ENCODE results near the gene MFAP2. TPM values are rescaled to one million over a fixed set of nuclear protein-coding genes. Genes with fewer than 3 reads are reported as not detected.

MFAP2 gene
- polyA plus RNA-seq, 1 donor, result 78.6 TPM

DNA sequence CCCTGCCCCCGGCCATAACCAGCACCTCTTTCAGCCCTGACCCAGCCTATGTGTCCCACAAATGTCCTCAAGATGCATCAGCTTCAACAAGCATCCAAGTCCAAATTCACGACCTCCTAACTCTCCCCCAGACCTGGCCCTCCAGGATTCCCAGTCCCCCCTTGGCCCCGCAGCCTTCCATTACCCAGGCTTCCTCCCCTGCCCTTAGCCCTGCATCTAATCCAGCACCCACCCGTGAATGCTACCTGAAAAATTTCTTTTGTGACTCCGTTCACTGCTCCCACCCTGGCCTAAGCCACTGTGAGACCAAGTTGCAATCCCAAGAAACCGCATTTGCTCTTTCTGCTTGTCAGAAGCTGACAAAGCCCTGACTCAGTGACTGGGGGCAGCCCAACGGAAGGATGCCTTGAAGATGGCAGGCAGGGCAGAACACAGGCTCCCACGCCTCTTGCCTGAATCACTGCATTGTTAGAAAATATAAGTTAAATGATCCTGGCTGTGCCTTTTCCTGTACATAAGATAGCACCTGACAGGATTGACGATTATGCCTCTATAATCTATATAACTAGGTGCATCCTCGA, 939 bp upstream of the MFAP2 start:
- no peak for DNase-seq (ENCODE audit: low read depth)

DNA sequence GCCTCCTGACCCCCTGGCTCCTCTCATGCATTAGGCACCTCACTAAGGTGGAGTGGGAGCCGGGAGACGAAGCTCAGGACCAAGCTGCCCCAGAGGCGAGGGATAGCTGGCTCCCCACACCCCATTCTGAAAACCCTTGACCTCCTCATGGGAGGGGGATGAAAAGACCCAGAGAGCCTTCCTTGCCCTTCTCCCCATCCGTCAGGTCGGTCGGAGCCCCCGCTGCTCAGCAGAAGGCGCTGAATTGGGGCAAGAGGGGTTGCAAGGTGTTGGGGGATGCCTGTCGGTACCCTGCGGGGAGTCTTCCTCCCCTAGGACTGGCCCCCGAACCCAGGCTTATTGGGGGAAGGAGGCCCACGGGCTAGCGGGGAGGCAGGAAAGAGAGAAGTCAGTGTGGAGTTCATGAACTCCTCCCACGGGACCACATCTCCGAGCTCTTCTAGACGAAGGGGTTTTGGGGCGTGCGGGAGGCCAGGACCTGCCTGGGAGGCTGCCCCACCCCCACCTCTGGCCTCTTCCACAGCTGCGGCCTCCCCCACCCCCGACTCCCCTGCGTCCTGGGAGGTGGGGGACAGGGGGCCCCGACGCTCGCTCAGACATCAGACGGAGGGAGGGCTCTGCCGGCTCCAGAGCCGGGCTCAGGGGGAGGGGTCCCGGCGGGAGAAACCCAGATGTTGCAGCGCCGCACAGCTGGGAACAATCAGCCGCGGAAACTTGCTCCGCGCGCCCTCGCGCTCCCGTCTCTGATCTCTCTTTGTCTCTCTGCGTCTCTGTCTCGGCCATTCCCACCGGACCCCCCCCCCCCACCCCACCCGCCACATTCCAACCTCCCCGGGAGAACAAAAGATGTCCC, 719 bp downstream of the MFAP2 start:
- no peak for DNase-seq (ENCODE audit: low read depth)

DNA sequence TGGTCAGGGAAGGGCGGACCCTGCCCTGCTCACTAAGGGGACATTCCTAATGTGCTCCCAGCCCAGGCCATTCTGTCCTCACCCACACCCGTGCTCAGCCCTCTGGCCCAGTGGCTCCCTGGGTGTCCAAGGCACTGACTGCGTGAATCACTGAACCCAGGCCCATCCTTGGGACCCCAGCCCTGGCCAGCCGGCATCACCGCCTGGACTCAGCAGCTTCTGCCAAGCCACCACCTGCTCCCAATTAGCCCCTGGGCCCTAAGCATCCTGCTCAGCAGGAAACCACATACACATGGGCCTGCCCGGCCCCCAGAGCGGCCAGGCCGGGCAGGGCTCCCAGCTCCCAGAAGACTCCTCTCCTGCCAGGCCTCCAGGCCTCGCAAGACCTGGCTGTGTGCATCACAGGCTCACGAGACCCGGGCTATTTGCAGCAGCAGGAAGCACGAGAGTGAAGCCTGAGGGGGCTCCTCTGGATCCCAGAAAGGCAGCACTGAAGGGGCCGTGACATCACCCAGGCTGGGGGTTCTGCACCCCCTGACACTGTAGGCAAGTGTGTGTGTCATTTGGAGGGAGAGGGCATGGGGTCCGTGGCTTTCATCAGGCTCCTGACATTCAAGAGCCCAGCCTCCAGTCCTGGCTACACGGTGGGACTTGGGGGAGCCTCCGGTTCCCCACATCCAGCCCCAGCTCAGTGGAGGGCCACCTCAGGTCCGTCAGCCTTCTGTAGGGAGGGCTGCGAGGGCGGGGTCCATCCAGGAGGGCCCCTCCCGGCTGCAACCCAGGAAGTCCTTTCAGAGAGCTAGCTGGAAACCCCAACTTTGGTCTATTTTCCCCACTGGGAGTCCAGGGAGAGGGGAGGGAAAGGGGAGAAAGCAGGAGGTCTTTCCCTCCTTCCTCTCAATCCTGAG, 1.6 kb downstream of the MFAP2 start:
- DNase-seq (ENCODE audit: low read depth), result no peak

DNA sequence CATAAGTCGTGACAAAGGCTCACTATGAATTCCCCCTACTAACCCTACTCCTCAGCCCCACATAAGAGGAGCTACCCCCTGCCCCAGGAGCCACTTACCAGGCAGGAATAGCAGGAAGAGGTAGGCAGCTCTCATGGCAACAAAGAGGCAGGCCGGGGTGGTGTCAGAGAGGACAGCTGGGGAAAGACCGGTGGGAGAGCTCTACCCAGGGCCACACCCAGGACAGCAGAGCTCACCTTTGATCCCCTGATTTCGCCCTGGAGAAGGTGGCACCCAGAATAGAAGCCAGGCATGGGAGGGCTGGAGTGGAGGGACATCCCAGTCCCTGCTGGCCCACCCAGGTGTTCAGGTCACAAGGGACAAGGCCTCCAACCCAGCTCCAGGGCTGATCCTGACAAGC, 2.3 kb downstream of the MFAP2 start:
- DNase-seq (ENCODE audit: low read depth), result no peak

DNA sequence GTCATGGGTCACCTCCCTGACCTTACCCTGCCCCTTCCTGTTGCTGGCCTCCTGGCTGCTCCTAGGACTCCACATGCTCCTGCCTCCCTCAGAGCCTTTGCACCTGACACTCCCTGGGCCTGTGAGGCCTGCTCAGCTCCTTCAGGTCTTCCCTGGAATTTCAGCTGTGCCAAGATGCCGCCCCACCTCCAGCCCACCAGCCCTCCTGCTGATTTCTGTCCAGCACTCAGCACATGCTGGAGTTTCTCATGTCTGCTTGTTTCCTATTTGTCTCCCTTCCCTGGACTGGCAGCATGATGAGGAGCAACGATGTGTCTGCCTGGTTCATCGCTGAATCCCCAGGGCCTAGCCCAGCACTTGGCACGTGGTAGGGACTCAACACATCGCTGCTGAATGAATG, 3.0 kb downstream of the MFAP2 start:
- DNase-seq (ENCODE audit: low read depth), result no peak

DNA sequence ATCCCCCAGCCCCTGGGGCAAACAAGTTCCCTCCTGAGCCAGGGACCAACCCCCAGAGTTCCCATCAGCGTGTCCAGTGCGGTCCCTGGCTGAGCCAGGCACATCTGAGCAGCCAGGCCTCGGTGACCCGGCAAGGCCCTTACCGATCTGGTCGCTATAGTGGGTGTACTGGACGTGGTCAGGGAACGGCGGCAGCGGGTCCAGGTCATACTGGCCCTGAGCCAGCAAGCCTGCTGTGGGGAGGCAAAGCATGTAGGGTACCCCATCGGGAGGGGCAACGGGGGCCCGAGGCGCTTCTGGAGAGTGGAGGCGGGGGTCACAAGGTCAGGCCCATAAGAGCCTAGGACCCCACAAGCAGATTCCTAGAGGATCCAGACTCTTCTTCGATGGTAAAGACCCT, 3.5 kb downstream of the MFAP2 start:
- DNase-seq (ENCODE audit: low read depth), result no peak

DNA sequence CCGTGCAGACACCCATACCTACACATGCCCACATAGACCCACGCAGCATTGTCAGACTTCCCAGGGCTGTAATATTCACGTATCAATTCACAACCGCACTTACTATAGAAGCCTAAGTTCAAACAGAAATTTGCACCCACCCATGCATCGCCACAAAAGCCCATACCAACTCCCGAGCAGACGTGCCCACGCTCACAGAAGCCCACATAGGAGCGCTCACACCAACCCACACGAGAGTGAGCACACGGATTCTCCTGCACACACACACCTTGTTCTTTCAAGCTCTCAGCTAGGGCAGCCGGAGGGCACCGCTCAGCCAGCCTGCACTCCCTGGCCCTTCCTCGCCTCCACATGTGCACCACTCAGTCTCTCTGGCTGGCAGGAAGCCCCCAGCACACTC, 4.6 kb downstream of the MFAP2 start:
- no peak for DNase-seq (ENCODE audit: low read depth)

DNA sequence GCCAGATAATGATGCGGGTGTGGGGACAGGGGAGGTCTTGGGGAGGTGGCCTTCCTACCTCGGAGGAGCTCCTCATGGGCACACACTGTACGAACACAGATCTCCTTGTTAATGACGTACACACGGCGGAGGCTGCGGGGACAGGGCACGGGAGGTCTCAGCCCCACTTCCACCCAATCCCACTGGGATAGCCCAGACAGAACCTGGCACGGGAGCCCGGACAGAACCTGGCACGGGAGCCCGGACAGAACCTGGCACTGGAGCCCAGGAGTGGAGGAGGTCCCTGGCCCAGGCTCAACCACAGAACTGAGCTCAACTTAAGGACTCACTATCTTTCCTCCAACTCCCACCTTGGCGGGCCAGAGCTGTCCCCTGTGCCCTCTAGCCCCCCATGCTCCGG, 5.2 kb downstream of the MFAP2 start:
- DNase-seq (ENCODE audit: low read depth), result no peak

DNA sequence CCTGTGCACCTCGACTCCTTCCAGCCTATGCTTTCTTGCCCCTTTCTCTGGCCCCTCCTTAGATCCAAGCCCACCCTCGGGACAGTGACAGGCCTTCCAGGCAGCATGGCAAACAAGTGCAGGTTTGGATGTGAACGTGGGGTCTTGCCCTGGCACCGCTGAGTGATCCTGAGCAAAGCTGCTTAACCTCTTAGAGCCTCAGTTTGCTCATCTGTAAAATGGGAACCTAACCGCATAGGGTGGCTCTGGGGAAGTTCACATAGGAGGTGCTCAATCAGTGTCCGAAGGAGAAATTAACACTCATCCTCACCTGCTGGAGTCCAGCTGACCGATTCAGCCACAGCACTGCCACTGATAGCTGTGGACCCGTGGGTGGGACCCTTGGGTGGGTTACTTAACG, 7.2 kb downstream of the MFAP2 start:
- DNase-seq (ENCODE audit: low read depth), result no peak

DNA sequence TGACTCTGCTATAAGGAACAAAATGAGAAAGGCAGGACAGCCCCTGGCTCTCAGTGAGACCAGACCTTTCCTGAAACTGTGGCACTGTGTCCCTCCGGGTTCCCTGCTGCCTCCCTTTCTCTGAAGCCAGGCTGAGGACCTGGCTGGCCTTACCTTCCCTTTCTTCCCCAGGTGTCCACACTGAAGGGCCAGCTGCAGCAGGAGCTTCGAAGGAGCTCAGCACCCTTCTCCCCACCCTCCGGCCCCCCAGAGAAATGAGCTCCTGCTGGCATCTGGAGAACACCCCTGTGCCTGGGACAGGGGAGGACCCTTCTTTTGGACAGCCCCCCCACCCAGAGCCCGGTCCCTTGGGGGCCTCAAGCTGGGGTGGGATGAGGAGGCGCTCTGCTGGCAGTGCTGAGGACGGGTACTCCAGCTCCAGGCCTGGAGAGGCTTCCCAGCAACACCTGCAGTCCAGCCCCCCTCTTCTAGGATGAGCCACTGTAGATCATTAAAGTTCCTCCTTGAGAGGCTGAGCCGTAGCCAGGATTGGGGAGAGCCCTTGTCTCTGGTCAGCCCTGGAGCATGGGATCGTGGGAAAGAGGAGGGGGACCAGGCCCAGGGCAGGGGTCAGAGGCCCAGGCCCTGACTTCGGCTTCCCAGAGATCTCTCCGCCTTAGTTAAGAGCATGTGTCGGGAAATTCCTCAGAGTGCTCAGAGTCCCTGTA, 8.1 kb downstream of the MFAP2 start:
- DNase-seq (ENCODE audit: low read depth), result no peak

DNA sequence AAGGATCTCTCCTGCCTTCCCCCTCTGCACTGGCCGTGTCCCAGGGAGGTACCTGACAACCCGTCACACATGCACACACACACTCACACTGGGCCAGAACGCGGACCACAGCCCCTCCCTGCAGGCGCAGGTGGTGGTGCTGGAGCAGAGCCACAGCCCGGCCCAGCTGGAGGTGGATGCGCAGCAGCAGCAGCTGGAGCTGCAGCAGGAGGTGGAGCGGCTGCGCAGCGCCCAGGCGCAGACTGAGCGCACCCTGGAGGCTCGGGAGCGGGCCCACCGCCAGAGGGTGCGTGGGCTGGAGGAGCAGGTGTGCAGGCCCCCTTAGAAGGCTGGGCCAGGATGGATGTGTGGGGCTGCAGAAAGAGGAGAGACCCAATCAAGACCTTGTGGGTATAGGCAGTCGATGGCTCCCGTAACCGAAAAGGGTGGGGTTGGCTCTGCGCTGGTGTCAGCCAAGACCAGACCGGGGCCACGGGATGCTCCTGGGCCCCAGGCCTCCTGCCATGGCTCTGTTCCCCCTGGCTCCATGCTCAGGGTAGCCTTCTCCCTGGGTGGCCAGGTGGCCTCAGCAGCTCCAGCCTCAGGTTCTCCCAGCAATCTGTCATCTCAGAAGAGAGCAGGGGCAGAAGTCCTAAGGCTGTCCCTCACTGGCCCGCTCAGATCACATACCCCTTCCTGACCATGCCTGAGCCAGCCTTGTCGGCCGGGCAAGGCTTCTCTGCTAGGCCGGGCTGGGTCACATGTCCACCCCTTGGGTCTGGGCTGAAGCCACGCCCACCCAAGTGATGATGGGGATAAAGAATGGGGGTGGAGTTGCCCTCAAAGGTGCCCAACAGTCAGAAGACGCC, 8.9 kb downstream of the MFAP2 start:
- DNase-seq (ENCODE audit: low read depth), result no peak

DNA sequence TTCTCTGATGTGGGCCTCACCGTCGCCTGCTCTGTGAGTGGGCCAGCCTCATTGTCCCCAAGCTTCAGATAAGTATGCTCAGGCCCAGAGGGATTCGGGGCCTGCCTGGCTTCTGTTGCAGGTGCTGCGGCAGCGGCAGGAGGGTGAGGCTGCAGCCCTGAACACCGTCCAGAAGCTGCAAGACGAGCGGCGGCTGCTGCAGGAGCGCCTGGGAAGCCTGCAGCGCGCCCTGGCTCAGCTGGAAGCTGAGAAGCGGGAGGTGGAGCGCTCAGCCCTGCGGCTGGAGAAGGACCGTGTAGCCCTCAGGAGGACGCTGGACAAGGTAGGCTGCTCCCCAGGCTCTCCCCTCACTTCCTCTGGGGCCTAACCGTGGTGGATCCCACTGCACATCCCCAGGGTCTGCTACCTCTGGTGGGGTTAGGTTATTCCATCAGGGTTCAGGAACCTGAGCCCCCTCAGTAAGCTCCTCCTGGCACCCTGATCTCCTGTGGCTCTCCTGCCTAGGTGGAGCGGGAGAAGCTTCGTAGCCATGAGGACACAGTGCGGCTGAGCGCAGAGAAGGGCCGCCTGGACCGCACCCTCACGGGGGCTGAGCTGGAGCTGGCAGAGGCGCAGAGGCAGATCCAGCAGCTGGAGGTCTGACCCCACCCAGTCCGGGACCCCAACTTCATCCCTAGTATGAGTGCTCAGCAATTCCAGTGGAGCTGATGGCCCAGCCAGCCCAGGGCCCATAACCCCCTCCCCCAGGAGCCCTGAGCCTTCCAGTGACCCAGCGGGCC, 10.1 kb downstream of the MFAP2 start:
- DNase-seq (ENCODE audit: low read depth), result no peak

DNA sequence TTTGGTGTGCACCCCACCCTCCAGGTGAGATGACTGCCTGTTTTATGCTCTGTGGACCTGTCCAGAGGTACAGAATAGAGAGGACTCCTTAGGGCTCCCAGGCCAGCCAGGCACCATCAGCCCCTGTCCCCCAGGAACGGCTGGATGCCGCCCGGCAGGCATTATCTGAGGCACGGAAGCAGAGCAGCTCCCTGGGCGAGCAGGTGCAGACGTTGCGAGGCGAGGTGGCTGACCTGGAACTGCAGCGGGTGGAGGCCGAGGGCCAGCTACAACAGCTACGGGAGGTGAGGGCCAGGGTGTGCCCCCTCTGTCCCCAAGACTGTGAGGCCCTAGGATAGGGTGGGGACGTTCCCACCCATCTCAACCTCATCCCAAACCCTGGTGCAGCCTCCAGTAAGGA, 10.8 kb downstream of the MFAP2 start:
- no peak for DNase-seq (ENCODE audit: low read depth)

DNA sequence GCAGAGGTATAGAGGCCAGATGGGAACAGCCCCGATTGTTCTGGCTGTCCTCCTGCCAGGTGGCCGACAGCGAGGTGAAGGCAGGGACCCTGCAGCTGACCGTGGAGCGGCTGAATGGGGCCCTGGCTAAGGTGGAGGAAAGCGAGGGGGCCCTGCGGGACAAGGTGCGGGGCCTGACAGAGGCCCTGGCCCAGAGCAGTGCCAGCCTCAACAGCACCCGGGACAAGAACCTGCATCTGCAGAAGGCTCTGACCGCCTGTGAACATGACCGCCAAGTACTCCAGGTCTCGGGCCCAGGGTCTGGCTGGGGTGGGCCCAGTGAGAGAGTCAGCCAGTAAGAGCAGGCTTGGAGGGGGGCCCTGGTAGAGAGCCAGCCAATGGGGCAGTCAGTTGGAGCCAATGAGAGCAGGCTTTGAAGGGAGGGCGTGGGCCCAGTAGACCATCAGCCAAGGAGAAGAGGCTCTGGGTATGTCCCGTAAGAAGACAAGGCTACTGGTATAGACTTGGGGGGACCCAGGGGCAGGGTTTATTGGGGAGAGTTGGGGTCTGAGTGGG, 11.3 kb downstream of the MFAP2 start:
- DNase-seq (ENCODE audit: low read depth), result no peak

DNA sequence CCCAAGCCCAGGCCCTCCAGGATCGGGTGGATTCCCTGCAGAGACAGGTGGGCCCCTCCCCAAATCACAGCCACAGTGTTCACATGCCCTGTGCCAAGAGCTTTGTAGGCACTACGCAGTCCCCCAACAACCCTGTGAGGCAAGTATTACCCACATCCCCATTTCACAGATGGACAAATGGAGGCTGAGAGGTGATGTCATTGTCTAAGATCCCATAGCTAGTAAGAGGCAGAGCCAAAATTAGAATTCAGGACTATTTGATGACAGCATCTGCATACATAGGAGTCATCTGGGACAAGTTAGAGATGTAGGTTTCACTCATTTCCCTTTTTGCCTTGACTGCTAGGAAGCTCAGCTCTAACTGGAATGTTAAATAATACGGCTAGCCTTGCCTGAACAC, 12.0 kb downstream of the MFAP2 start:
- DNase-seq (ENCODE audit: low read depth), result no peak

DNA sequence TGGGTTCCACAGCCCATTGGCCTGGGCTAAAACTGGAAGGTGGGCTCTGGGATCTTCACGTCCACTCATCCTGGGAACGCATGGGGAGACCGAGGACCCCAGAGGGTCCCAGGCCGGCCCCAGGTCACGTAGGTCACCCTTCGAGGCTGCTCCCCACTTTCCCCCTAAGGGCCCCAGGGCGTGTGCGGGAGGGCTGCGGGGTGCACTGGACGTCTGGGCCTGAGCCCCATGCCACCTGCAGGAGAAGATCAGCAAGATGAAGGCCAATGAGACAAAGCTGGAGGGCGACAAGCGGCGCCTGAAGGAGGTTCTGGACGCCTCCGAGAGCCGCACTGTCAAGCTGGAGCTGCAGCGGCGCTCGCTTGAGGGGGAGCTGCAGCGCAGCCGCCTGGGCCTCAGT, 12.5 kb downstream of the MFAP2 start:
- DNase-seq (ENCODE audit: low read depth), result no peak

DNA sequence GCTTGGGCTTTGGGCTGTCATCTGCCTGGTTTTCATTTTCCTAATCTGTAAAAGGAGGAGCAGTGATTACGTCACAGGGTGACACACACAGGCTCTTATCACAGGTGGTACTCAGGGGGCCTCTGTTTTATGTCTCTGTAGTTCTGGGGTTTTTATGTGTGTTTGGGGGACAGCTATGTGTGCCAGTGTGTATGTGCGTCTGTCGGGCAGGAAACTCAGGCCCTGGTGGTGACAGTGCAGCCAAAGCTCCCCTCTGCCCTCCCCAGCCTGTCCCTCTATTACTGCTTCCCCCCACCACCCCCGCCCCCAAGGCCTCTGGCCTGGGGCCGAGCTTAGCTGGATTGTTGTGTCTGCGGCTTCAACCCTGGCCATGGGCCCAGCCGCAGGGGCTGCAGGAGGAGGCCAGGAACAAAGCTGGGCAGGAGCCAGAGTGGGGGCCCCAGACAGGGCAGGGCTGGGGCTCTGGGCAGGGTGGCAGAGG, 13.3 kb downstream of the MFAP2 start:
- no peak for DNase-seq (ENCODE audit: low read depth)

DNA sequence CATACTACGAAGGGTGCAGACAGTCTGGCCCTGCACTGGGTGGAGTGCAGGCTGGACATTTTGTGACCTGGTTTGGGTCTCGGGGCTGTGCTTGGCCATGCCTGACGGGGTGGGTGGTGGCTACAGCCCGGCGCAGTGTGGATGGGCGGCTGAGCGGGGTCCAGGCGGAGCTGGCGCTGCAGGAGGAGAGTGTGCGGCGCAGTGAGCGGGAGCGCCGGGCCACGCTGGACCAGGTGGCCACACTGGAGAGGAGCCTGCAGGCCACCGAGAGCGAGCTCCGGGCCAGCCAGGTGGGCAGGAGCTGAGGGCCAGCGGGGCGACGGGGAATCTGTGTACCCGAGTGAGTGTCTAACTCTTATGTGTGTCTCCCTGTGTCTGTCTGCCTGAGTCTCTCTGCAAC, 14.1 kb downstream of the MFAP2 start:
- DNase-seq (ENCODE audit: low read depth), result no peak

DNA sequence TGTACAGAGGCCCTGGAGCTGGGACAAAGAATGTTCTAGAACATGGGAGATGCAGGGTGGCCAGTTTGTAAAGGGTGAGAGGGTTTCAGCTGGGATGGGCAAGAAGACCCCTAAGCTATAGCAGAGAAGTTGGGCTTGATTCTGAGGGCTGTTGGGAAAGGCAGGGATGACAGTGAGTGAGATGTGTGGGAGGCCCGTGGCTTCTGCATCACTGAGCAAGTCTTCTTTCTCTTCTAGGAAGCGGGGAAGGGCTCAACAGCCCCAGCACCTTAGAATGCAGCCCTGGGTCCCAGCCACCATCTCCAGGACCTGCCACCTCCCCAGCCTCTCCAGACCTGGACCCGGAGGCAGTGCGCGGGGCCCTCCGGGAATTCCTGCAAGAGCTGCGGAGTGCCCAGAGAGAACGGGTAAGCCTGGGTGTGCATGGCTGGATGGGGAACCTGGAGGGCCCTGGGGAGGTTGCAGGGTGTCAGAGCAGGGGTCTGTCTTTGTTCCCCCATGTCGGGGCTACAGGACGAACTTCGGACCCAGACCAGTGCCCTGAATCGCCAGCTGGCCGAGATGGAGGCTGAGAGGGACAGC, 14.8 kb downstream of the MFAP2 start:
- no peak for DNase-seq (ENCODE audit: low read depth)

Data from forelimb muscle (tissue), 1 donor.